Nephron progenitor cell (in vitro differentiated cells): Measurements from ENCODE around the gene PRICKLE4.

ENCODE experiments used
- DNase-seq: peaks from one replicate; pipeline ENCODE4 v3.0.0; 2021
- H3K27ac Mint-ChIP-seq: 2 replicates; pipeline ENCODE4 v1.8.0; 2021; ENCODE audit warnings: mild to moderate bottlenecking, moderate library complexity, mixed read lengths
- H3K27me3 Mint-ChIP-seq: 2 replicates; pipeline ENCODE4 v1.8.0; 2021; ENCODE audit warnings: mild to moderate bottlenecking, low read depth, mixed read lengths; ENCODE audit not compliant: poor library complexity
- H3K36me3 Mint-ChIP-seq: 2 replicates; pipeline ENCODE4 v1.8.0; 2021; ENCODE audit warnings: low read depth, mixed read lengths
- H3K4me1 Mint-ChIP-seq: 2 replicates; pipeline ENCODE4 v1.8.0; 2021; ENCODE audit warnings: mixed read lengths
- H3K4me3 Mint-ChIP-seq: 2 replicates; pipeline ENCODE4 v1.8.0; 2021; ENCODE audit warnings: mild to moderate bottlenecking, moderate library complexity, mixed read lengths
- H3K9me3 Mint-ChIP-seq: 2 replicates; pipeline ENCODE4 v1.8.0; 2021; ENCODE audit warnings: mild to moderate bottlenecking, moderate library complexity, mixed read lengths
- TF ChIP-seq, protein P1 (sequence below): fragments of 200-600 bp; sonication (generic); IDR thresholded peaks from 2 replicates; pipeline ENCODE4 v1.5.0; 2021; ENCODE audit warnings: antibody characterized with exemption

Gene PRICKLE4

DNA sequence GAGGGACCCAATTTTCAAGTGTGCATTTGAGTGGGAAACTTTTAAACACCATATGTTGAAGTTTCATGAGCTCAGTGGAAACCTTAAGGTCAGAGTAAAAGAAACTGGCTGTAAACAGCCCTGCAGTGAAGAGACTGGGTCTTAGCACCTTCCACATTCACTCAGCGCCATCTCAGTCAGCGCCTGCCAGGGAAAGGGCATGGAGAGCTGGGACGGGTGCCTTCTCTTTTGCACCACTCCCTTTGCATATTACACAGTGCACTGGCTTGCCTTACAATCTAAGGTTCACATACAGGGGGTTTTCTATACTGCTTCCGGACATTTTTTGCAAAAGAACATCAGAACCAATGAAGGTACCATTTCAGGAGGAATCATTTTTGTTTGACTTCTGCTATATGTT lies 11.4 kb downstream of the PRICKLE4 start:
- Mint-ChIP-seq H3K4me3 (no peak overlapping the region), H3K27ac (peak overlapping the region; percentile 64), H3K9me3 (no peaks in the 10 kb centered on the region), H3K4me1 (peaks cover 13% of the 10 kb centered on the region), H3K36me3 (peaks cover 36% of the 10 kb centered on the region), H3K27me3 (no peaks in the 10 kb centered on the region)
- TF ChIP-seq, protein P1, sequence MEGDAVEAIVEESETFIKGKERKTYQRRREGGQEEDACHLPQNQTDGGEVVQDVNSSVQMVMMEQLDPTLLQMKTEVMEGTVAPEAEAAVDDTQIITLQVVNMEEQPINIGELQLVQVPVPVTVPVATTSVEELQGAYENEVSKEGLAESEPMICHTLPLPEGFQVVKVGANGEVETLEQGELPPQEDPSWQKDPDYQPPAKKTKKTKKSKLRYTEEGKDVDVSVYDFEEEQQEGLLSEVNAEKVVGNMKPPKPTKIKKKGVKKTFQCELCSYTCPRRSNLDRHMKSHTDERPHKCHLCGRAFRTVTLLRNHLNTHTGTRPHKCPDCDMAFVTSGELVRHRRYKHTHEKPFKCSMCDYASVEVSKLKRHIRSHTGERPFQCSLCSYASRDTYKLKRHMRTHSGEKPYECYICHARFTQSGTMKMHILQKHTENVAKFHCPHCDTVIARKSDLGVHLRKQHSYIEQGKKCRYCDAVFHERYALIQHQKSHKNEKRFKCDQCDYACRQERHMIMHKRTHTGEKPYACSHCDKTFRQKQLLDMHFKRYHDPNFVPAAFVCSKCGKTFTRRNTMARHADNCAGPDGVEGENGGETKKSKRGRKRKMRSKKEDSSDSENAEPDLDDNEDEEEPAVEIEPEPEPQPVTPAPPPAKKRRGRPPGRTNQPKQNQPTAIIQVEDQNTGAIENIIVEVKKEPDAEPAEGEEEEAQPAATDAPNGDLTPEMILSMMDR: no peak
- no peak for DNase-seq

GRCh38 chr6:41796474-41796873 lies 15.9 kb downstream of the PRICKLE4 start:
- peaks cover 11% of the 10 kb centered on the region for H3K4me1 Mint-ChIP-seq
- no peak overlapping the region for H3K27ac Mint-ChIP-seq
- TF ChIP-seq, protein P1: no peak
- peaks cover 36% of the 10 kb centered on the region for H3K36me3 Mint-ChIP-seq
- H3K27me3 Mint-ChIP-seq: no peaks in the 10 kb centered on the region
- DNase-seq: no peak
- H3K4me3 Mint-ChIP-seq: no peak overlapping the region
- H3K9me3 Mint-ChIP-seq: no peaks in the 10 kb centered on the region

- H3K27ac Mint-ChIP-seq: peak overlapping the region; percentile 94
- H3K4me3 Mint-ChIP-seq: no peak overlapping the region
Observed at GRCh38 chr6:41798901-41799558, 18.4 kb downstream of the PRICKLE4 start.

DNA sequence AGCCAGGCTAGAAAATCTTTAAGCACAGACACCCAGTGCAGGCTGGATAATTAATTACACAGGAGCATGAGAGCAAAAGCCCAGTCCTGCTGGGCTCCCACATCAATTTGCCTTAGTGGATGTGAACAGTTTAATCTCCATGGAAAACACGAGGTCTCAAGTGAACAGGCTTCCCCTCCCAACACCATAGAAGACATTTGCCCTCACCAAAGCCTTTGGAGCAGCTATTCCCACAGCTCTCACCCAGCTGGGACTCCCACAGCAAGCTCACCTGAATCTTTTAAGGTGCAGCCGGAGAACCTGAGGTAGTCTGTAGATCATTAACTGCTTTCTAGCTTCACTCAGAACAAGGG lies 19.0 kb downstream of the PRICKLE4 start:
- no peak for DNase-seq
- Mint-ChIP-seq H3K9me3 (no peaks in the 10 kb centered on the region), H3K4me3 (no peak overlapping the region), H3K36me3 (peaks cover 28% of the 10 kb centered on the region), H3K4me1 (peaks cover 11% of the 10 kb centered on the region), H3K27ac (peak overlapping the region; percentile 94), H3K27me3 (no peaks in the 10 kb centered on the region)
- TF ChIP-seq, protein P1: no peak

More at GRCh38 chr6:41798901-41799558, 18.4 kb downstream of the PRICKLE4 start:
- no peak for DNase-seq
- Mint-ChIP-seq H3K9me3 (no peaks in the 10 kb centered on the region), H3K4me1 (peaks cover 11% of the 10 kb centered on the region), H3K27me3 (no peaks in the 10 kb centered on the region), H3K36me3 (peaks cover 28% of the 10 kb centered on the region)
- TF ChIP-seq, protein P1: no peak

DNA sequence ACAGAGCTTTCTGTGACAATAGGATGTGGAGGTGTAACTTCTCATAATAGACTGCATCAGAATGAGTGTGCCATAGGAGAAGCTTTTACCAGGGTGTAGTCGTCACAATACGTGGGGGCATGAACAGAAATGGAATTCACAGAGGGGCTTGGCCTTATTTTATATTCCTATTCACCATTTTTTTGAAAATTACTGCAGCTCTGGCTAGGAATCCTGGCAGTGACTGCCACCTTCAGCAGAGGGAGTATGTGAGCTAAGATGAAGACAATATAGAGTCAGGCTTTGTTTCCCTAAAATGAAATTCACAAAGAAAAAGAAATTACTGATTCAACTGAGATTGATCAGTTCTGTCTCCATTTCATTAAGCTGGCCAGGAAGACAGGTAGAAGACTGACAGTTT lies 20.8 kb downstream of the PRICKLE4 start:
- Mint-ChIP-seq H3K27ac (no peak overlapping the region), H3K36me3 (peaks cover 31% of the 10 kb centered on the region), H3K4me3 (no peak overlapping the region), H3K27me3 (no peaks in the 10 kb centered on the region), H3K9me3 (no peaks in the 10 kb centered on the region), H3K4me1 (peaks cover 11% of the 10 kb centered on the region)
- TF ChIP-seq, protein P1: no peak
- DNase-seq: no peak
